IMR-90 (cell line): ENCODE data around the gene SKAP1. TPM values are rescaled to one million over a fixed set of nuclear protein-coding genes. Genes with fewer than 3 reads are reported as not detected.

Source experiments
- ATAC-seq: fragments of 200-7000 bp; cut with Tn5 transposase; 2 replicates; pipeline ENCODE4 v1.9.1; 2020; ENCODE audit warnings: low read depth, mild to moderate bottlenecking, moderate library complexity
- BruUV-seq: library from RNA; stranded (reverse); fragments of 400-500 nt; replicated peaks from 2 replicates; lab custom pipeline; 2021; lab: Mats Ljungman, UMichigan
- CTCF ChIA-PET: fragments of 300-600 bp; formaldehyde crosslinking; extraction: SDS; loops from one replicate; lab custom pipeline; 2021; ENCODE audit warnings: antibody characterized with exemption; lab: Yijun Ruan, JAX
- POLR2A ChIA-PET: fragments of 300-600 bp; sonication (Branson Sonifier 250); formaldehyde crosslinking; loops from one replicate; lab custom pipeline; 2022; ENCODE audit warnings: antibody characterized with exemption; ENCODE audit not compliant: unreplicated experiment; lab: Charles Lee
- DNase-seq: peaks from one replicate; pipeline ENCODE4 v3.0.0; 2013
- H2AFZ ChIP-seq: replicated peaks from 2 replicates; pipeline ENCODE3; 2013; ENCODE audit warnings: low read length, mild to moderate bottlenecking; ENCODE audit not compliant: poor library complexity
- H2AK5ac ChIP-seq: 2 replicates; pipeline ENCODE4 v1.6.1; 2013; ENCODE audit warnings: low read depth, low read length, inconsistent platforms
- H2AK9ac ChIP-seq: replicated peaks from 2 replicates; pipeline ENCODE3; 2013; ENCODE audit warnings: mild to moderate bottlenecking, low read depth, low read length, moderate library complexity; ENCODE audit not compliant: poor library complexity
- H2BK120ac ChIP-seq: 2 replicates; pipeline ENCODE4 v1.6.1; 2013; ENCODE audit warnings: low read depth, low read length, inconsistent platforms
- H2BK15ac ChIP-seq: 3 replicates; pipeline ENCODE4 v1.6.1; 2013; ENCODE audit warnings: low read depth, low read length, inconsistent platforms
- H2BK20ac ChIP-seq: 2 replicates; pipeline ENCODE4 v1.6.1; 2013; ENCODE audit warnings: low read depth, mild to moderate bottlenecking, inconsistent platforms, low read length, moderate library complexity
- H2BK5ac ChIP-seq: 2 replicates; pipeline ENCODE4 v1.6.1; 2013; ENCODE audit warnings: mild to moderate bottlenecking, low read depth, low read length, inconsistent platforms; ENCODE audit not compliant: poor library complexity, severe bottlenecking
- H3K14ac ChIP-seq: replicated peaks from 2 replicates; pipeline ENCODE4 v1.6.1; 2013; ENCODE audit warnings: low read depth, low read length, inconsistent platforms
- H3K18ac ChIP-seq: 2 replicates; pipeline ENCODE4 v1.6.1; 2013; ENCODE audit warnings: low read depth, low read length, control low read depth
- H3K23ac ChIP-seq: 2 replicates; pipeline ENCODE4 v1.6.1; 2013; ENCODE audit warnings: low read depth, low read length, inconsistent platforms
- H3K27ac ChIP-seq: 2 replicates; pipeline ENCODE4 v1.5.1; 2013; ENCODE audit warnings: mild to moderate bottlenecking, control low read depth, low read length; ENCODE audit not compliant: insufficient read depth
- H3K27me3 ChIP-seq: 2 replicates; pipeline ENCODE4 v1.6.1; 2013; ENCODE audit warnings: low read length; ENCODE audit not compliant: control insufficient read depth, insufficient read depth
- H3K36me3 ChIP-seq: 2 replicates; pipeline ENCODE4 v1.6.1; 2013; ENCODE audit warnings: low read length, mixed read lengths; ENCODE audit not compliant: control insufficient read depth, insufficient read depth
- H3K4ac ChIP-seq: 2 replicates; pipeline ENCODE4 v1.6.1; 2013; ENCODE audit warnings: low read depth, low read length, inconsistent platforms
- H3K4me1 ChIP-seq: 2 replicates; pipeline ENCODE4 v1.6.1; 2013; ENCODE audit warnings: low read length, mixed read lengths; ENCODE audit not compliant: control insufficient read depth, insufficient read depth
- H3K4me2 ChIP-seq: 2 replicates; pipeline ENCODE4 v1.6.1; 2013; ENCODE audit warnings: low read depth, mild to moderate bottlenecking, control low read depth, low read length, moderate library complexity
- H3K4me3 ChIP-seq: 2 replicates; pipeline ENCODE4 v1.5.1; 2013; ENCODE audit warnings: low read depth, mild to moderate bottlenecking, control low read depth, low read length, moderate library complexity; ENCODE audit not compliant: insufficient read depth
- H3K56ac ChIP-seq: 2 replicates; pipeline ENCODE4 v1.6.1; 2013; ENCODE audit warnings: low read length, inconsistent platforms; ENCODE audit not compliant: insufficient read depth; ENCODE audit errors: extremely low read depth
- H3K79me1 ChIP-seq, 2 experiments: 2 replicates each; pipeline ENCODE4 v1.6.1; 2013; ENCODE audit warnings: low read length in 2 of 2, inconsistent platforms in 1 of 2, low read depth in 1 of 2
- H3K9ac ChIP-seq: 2 replicates; pipeline ENCODE4 v1.6.1; 2013; ENCODE audit warnings: low read depth, low read length, control low read depth
- H3K9me1 ChIP-seq: 2 replicates; pipeline ENCODE4 v1.6.1; 2013; ENCODE audit warnings: low read length, inconsistent platforms; ENCODE audit not compliant: insufficient read depth
- H3K9me3 ChIP-seq: 2 replicates; pipeline ENCODE4 v1.6.1; 2013; ENCODE audit warnings: low read length; ENCODE audit not compliant: control insufficient read depth, insufficient read depth
- H4K20me1 ChIP-seq: 2 replicates; pipeline ENCODE4 v1.6.1; 2013; ENCODE audit warnings: low read length, inconsistent platforms; ENCODE audit not compliant: insufficient read depth
- H4K5ac ChIP-seq: 2 replicates; pipeline ENCODE4 v1.6.1; 2013; ENCODE audit warnings: mild to moderate bottlenecking, low read depth, low read length, control low read depth
- H4K8ac ChIP-seq, 2 experiments: 2 replicates each; pipeline ENCODE4 v1.6.1; 2013; ENCODE audit warnings: low read depth in 2 of 2, low read length in 2 of 2, control low read depth in 1 of 2, inconsistent platforms in 1 of 2
- H4K91ac ChIP-seq: 2 replicates; pipeline ENCODE4 v1.6.1; 2013; ENCODE audit warnings: low read depth, low read length, inconsistent platforms; ENCODE audit not compliant: insufficient read depth
- BHLHE40 ChIP-seq: fragments of 150-350 bp; IDR thresholded peaks from 2 replicates; pipeline ENCODE4 v1.6.1; 2016; ENCODE audit warnings: mild to moderate bottlenecking, low read depth, low read length
- CEBPB ChIP-seq: IDR thresholded peaks from 2 replicates; pipeline ENCODE4 v1.6.1; 2012; ENCODE audit warnings: low read depth, low read length, improper control_type of control experiment
- CHD1 ChIP-seq: IDR thresholded peaks from 2 replicates; pipeline ENCODE4 v1.6.1; 2012; ENCODE audit warnings: low read depth, low read length, improper control_type of control experiment
- FOS ChIP-seq: fragments of 150-350 bp; IDR thresholded peaks from 2 replicates; pipeline ENCODE4 v1.6.1; 2016; ENCODE audit warnings: low read depth, low read length
- MAFK ChIP-seq: IDR thresholded peaks from 2 replicates; pipeline ENCODE4 v1.6.1; 2012; ENCODE audit warnings: low read depth, low read length, improper control_type of control experiment
- MAZ ChIP-seq: IDR thresholded peaks from 2 replicates; pipeline ENCODE4 v1.6.1; 2012; ENCODE audit warnings: low read depth, mild to moderate bottlenecking, low read length, improper control_type of control experiment, moderate library complexity, borderline replicate concordance
- MXI1 ChIP-seq: IDR thresholded peaks from 2 replicates; pipeline ENCODE4 v1.6.1; 2012; ENCODE audit warnings: low read depth, mild to moderate bottlenecking, low read length, moderate library complexity, borderline replicate concordance
- NFE2L2 ChIP-seq: fragments of 150-350 bp; IDR thresholded peaks from 2 replicates; pipeline ENCODE4 v1.6.1; 2016; ENCODE audit warnings: low read depth, mild to moderate bottlenecking, low read length
- POLR2A ChIP-seq: IDR thresholded peaks from 2 replicates; pipeline ENCODE4 v1.6.1; 2012; ENCODE audit warnings: mild to moderate bottlenecking, low read depth, low read length
- RAD21 ChIP-seq: IDR thresholded peaks from 2 replicates; pipeline ENCODE4 v1.6.1; 2012; ENCODE audit warnings: low read length, improper control_type of control experiment
- RCOR1 ChIP-seq: IDR thresholded peaks from 2 replicates; pipeline ENCODE4 v1.6.1; 2012; ENCODE audit warnings: mild to moderate bottlenecking, low read length, improper control_type of control experiment; ENCODE audit not compliant: insufficient replicate concordance
- RFX5 ChIP-seq: IDR thresholded peaks from 2 replicates; pipeline ENCODE4 v1.8.0; 2012; ENCODE audit warnings: low read depth, mild to moderate bottlenecking, low read length, moderate library complexity
- SMC3 ChIP-seq: fragments of 150-350 bp; IDR thresholded peaks from 2 replicates; pipeline ENCODE4 v1.6.1; 2016; ENCODE audit warnings: low read depth, mild to moderate bottlenecking, antibody characterized with exemption, low read length, moderate library complexity
- dilution Hi-C: fragments of 300-500 bp; cut with HindIII; formaldehyde crosslinking; loops from one replicate; pipeline ENCODE4 v1.14.3; 2018; ENCODE audit warnings: low sequenced_read_pairs; ENCODE audit not compliant: unreplicated experiment
- in situ Hi-C: fragments of 300-500 bp; cut with MboI; formaldehyde crosslinking; loops from 3 replicates; pipeline ENCODE4 v1.14.3; 2019; ENCODE audit warnings: low sequenced_read_pairs, inconsistent platforms, mixed read lengths
- intact Hi-C: fragments of 100-400 bp; cut with micrococcal nuclease; formaldehyde crosslinking; loops from 2 replicates; pipeline ENCODE4 v1.10.0; 2022
- polyA plus RNA-seq, 3 experiments: library from polyadenylated mRNA; depleted of rRNA; stranded (reverse); fragments of >200 nt; gene quantifications; 2 replicates each; pipeline ENCODE4 v1.2.3, GENCODE V29; 2012; ENCODE audit warnings: low replicate concordance in 1 of 3
- total RNA-seq: library from RNA; depleted of rRNA; stranded (reverse); fragments of >200 nt; gene quantifications from 2 replicates; pipeline ENCODE4 v1.2.3, GENCODE V29; 2012
- TF ChIP-seq, protein P1 (sequence below): fragments of 150-350 bp; IDR thresholded peaks from 2 replicates; pipeline ENCODE4 v1.6.1; 2016; ENCODE audit warnings: low read depth, mild to moderate bottlenecking, low read length, moderate library complexity, borderline replicate concordance
- TF ChIP-seq, protein P2 (sequence below): conservative IDR thresholded peaks from 2 replicates; pipeline ENCODE4 v1.5.1; 2012; ENCODE audit warnings: mild to moderate bottlenecking, low read depth, low read length, improper control_type of control experiment
- TF ChIP-seq, protein P3 (sequence below): fragments of 150-350 bp; IDR thresholded peaks from 2 replicates; pipeline ENCODE4 v1.6.1; 2017; ENCODE audit warnings: mild to moderate bottlenecking, antibody characterized with exemption, low read length, low read depth

The SKAP1 gene
- total and polyA plus RNA-seq, 2 of the 4 experiments (the other 2 are of a cell fraction): not detected

DNA sequence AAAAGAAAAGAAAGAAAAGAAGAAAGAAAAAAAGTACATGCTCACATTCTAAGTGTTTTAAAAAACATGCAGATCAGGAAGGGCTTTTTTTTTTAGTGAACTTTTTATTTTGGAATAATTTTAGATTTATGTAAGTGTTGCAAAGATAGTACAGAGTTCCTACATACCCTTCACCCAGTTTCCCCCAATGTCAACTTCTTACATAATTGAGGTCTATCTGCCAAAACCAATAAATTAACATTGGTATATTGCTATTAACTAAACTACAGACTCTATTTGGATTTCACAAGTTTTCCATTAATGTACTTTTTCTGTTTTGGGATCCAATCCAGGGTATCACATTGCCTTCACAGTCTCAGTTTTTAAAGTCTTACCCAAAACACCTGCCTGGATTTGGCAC is 81.7 kb downstream of the SKAP1 start:
- no peak overlapping the region for H3K9ac ChIP-seq
- in situ Hi-C loops (no loop called here), dilution Hi-C loops (no loop called here), intact Hi-C loops (no loop called here)
- H2AK5ac ChIP-seq: no peak overlapping the region
- no peak overlapping the region for H4K5ac ChIP-seq
- 0 out of 2 replicates have a peak, but pooled peaks cover 1% of the 10 kb centered on the region for H3K4me1 ChIP-seq
- no peak overlapping the region for H4K8ac ChIP-seq
- CTCF ChIA-PET: interaction anchor here (0.8 kb wide), 1 partner anchor 15 kb away, joined by 3 read pairs; no protein-coding TSS in a partner anchor
- H3K4me2 ChIP-seq: no peak overlapping the region
- no peak overlapping the region for H2BK20ac ChIP-seq
- H3K4me3 ChIP-seq: no peak overlapping the region
- no peak overlapping the region for H2AK9ac ChIP-seq
- H2BK120ac ChIP-seq: no peak overlapping the region
- no peaks in the 10 kb centered on the region for H3K9me1 ChIP-seq
- POLR2A ChIA-PET: no interaction called here
- no peak overlapping the region for H3K27ac ChIP-seq
- H3K14ac ChIP-seq: no peak overlapping the region
- H2AFZ ChIP-seq: no peak overlapping the region
- H3K4ac ChIP-seq: no peak overlapping the region
- no peak for TF ChIP-seq NFE2L2
- no peak for TF ChIP-seq RFX5
- no peak for TF ChIP-seq MAFK
- TF ChIP-seq SMC3: no peak
- TF ChIP-seq RAD21: no peak
- no peak for TF ChIP-seq CEBPB
- TF ChIP-seq RCOR1: no peak
- no peak for TF ChIP-seq CHD1
- TF ChIP-seq, protein P1, sequence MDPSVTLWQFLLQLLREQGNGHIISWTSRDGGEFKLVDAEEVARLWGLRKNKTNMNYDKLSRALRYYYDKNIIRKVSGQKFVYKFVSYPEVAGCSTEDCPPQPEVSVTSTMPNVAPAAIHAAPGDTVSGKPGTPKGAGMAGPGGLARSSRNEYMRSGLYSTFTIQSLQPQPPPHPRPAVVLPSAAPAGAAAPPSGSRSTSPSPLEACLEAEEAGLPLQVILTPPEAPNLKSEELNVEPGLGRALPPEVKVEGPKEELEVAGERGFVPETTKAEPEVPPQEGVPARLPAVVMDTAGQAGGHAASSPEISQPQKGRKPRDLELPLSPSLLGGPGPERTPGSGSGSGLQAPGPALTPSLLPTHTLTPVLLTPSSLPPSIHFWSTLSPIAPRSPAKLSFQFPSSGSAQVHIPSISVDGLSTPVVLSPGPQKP: no peak
- no peak for TF ChIP-seq MXI1
- TF ChIP-seq, protein P2, sequence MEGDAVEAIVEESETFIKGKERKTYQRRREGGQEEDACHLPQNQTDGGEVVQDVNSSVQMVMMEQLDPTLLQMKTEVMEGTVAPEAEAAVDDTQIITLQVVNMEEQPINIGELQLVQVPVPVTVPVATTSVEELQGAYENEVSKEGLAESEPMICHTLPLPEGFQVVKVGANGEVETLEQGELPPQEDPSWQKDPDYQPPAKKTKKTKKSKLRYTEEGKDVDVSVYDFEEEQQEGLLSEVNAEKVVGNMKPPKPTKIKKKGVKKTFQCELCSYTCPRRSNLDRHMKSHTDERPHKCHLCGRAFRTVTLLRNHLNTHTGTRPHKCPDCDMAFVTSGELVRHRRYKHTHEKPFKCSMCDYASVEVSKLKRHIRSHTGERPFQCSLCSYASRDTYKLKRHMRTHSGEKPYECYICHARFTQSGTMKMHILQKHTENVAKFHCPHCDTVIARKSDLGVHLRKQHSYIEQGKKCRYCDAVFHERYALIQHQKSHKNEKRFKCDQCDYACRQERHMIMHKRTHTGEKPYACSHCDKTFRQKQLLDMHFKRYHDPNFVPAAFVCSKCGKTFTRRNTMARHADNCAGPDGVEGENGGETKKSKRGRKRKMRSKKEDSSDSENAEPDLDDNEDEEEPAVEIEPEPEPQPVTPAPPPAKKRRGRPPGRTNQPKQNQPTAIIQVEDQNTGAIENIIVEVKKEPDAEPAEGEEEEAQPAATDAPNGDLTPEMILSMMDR: no peak
- no peak for TF ChIP-seq POLR2A
- no peak for TF ChIP-seq MAZ
- no peak for TF ChIP-seq BHLHE40
- TF ChIP-seq, protein P3, sequence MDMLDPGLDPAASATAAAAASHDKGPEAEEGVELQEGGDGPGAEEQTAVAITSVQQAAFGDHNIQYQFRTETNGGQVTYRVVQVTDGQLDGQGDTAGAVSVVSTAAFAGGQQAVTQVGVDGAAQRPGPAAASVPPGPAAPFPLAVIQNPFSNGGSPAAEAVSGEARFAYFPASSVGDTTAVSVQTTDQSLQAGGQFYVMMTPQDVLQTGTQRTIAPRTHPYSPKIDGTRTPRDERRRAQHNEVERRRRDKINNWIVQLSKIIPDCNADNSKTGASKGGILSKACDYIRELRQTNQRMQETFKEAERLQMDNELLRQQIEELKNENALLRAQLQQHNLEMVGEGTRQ: no peak
- no peak for TF ChIP-seq FOS
- no peak overlapping the region for H2BK15ac ChIP-seq
- H2BK5ac ChIP-seq: no peak overlapping the region
- ATAC-seq (no peak), DNase-seq (no peak)
- no peaks in the 10 kb centered on the region for H3K79me1 ChIP-seq
- no peaks in the 10 kb centered on the region for H3K36me3 ChIP-seq
- H3K9me3 ChIP-seq: peaks cover 6% of the 10 kb centered on the region; the same call in 1 of the 2 replicates
- no TSS peak for BruUV-seq
- H3K18ac ChIP-seq: no peak overlapping the region
- H3K23ac ChIP-seq: no peak overlapping the region
- no peaks in the 10 kb centered on the region for H4K20me1 ChIP-seq
- H4K91ac ChIP-seq: no peak overlapping the region
- no peak overlapping the region for H3K56ac ChIP-seq
- H3K27me3 ChIP-seq: peaks cover 36% of the 10 kb centered on the region
